Stimulated activated CD4-positive, alpha-beta T cell treated with anti-CD3 and anti-CD28 coated beads, TNF-alpha, amount 100 ng/mL, for 1 hour (primary cell): ENCODE results near the gene PIH1D1.

ENCODE experiments used
- DNase-seq, 3 donors: peaks; one replicate each; pipeline ENCODE4 v3.0.0-alpha.2; 2020; ENCODE audit warnings: low read depth in 3 of 3, low spot score in 1 of 3

PIH1D1 gene

DNA sequence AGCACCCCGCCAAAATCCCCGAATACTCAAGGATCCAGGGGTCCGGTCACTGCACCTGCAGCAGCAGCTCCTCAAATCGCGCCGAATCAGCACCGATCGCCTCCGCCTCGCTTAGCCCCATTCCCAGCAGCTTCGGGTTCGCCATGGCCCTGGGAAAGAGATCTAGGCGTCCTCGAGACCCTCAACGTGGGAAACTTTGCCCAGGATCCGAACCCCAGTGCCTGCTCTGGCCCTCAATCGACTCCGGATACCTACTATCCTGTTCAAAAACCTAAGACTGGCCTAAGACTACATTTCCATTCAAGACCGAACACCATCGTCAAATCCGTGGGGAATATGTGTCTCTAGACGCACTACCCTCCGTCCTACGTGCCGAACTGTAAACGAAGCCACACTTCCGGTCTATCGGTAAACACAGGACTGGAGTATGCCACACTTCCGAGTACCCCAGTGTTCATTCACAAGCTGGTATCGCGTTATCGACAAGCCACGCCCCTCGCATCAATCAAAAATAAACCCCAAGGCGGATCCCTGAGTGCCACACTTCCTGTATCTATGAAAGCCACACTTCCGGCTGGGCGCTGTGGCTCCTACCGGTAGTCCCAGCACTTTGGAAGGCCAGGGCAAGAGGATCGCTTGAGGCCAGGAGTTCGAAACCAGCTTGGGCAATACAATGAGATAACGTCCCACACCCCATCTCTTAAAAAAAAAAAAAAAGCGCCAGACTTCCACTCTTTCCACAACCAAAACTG lies at the start of gene PIH1D1:
Gene PIH1D1, minus strand, starts transcription at position 385 of the 752 bp plus-strand sequence. Its CDS starts 240 bp downstream, at position 145.
- DNase-seq, result peak; percentile 78 to 89 (median 88)

DNA sequence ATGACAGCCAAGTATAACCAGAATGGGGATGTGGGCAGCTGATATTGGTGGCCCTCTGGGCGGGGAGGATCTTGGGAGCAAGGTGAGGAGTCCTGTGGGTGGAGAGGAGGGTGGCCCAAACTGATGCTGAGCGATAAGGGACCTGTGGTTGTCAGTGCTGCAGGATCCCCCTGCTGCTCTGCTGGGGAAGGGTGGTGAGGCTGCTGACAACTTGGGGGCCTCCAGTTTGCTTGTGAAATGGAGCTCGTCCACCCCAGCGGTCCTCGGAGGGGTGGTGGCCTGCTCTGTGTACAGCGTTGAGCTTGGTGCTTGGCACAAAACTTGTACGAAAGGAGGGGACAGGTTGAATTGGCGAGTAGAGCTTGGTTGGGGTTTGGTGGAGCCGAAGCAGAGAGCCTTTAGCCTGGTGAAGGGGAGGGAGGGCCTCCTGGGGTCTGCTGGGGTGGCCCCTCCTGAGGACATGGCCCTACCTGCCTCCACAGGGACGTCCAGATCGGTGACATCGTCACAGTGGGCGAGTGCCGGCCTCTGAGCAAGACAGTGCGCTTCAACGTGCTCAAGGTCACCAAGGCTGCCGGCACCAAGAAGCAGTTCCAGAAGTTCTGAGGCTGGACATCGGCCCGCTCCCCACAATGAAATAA lies 47.5 kb upstream of the PIH1D1 start:
- no peak for DNase-seq

DNA sequence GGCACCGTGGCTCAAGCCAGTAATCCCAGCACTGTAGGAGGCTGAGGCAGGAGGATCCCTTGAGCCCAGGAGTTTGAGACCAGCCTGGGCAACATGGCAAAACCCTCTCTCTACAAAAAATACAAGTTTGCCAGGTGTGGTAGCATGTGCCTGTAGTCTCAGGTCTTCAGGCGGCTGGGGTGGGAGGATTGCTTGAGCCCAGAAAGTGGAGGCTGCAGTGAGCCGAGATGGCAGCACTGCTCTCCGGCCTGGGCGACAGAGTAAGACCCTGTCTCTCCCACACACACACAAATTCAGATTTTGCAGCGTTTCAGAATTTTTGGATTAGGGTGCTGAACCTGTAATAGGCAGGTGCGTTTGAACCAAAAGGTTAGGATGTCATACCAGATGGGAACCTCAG lies 46.9 kb upstream of the PIH1D1 start:
- DNase-seq, result no peak

DNA sequence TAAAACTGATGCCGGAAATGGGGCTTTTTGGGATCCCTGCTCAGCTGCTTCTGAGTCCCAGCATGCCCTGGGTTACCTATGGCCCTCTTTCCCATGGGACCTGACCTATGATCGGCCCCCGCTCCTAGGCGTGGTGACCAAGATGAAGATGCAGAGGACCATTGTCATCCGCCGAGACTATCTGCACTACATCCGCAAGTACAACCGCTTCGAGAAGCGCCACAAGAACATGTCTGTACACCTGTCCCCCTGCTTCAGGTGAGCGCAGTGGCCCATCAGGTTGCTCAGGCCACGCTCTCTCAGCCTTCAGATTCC lies 46.1 kb upstream of the PIH1D1 start:
- DNase-seq, result no peak

DNA sequence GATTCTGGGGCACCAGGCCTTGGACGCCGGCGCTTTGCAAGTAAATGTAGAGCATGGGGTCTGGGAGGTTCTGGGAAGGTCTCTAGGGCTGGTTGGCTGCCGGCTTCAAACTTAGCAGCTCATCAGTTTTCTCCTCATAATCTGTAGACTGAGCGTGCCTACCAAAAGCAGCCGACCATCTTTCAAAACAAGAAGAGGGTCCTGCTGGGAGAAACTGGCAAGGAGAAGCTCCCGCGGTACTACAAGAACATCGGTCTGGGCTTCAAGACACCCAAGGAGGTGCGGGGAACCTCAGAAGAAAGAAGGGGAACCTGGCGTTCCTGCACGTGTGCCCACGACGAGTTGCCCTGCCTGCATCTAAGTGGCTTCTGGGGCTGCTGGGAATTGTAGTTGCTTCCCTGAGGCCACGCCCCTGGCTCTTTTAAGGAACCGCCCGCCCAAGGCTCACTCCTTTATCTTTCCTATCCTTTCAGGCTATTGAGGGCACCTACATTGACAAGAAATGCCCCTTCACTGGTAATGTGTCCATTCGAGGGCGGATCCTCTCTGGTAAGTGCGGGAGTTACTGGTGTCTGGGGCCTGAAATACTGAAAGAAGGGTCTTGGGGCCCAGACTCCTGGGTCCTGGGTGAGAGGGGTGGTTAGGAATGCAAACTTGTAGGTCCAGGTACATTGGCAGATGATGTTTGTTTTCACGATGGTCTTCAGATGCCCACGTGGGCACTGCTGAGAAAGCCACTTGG lies 45.6 kb upstream of the PIH1D1 start:
- DNase-seq, result peak in 2 of 3 donors; percentile 41 to 59

DNA sequence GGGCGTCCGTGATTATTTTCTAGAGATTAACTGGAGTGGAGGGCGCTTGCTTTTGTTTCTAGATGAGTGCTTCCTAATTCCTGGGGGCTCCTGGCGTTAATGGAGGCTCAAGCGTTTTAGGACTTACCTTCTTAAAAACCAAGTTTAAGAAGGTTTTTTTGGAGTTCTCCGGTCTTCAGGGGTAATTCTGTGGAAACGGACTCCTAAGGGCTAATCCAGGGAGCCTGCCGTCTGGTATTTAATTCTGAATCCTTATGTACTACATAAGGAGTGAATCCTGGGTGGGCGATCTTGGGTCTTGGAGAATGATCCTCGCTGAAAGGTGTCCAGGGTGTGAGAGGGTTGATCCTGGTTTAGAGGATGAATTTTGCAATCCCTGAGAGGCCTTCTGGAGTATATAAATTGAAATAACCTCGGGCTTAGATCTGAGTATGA lies 45.0 kb upstream of the PIH1D1 start:
- DNase-seq, result no peak

DNA sequence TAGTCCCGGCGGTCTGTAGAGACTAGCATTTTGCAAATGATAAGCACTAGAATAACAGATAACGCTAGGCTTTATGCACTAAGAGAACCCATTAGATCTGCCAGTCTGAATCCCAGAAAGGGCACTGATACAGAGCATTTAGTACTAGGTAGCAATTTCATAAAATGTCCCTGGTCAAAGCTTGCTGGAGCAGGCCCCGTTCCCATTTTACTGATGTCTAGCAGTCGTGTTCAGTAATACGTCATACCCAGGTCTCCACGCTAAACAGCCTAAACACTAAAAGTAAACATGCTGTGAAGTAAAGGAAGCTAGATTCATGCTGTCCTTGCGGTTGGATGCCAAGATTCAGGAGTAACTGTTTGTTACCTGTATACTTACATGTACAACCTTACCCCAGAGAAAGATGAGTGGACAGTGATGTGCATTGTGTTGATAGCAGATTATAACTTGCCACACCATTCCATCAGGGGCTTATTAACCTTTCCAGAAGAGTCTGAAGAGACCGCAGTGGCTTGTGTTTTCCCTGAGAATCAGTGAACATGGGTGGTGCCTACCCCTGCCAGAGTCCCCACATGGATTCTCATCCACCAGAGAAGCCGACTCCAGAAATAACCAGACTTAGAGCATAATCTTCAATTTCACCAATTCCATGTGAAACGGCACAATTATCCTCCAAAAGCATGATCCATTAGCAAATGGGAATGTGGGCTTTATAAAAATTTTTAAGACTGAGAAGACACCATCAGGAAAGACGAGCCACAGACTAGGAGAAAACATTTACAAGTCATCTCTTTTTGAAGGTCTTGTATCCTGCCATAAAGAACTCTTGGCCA lies 41.2 kb upstream of the PIH1D1 start:
- DNase-seq, result no peak

DNA sequence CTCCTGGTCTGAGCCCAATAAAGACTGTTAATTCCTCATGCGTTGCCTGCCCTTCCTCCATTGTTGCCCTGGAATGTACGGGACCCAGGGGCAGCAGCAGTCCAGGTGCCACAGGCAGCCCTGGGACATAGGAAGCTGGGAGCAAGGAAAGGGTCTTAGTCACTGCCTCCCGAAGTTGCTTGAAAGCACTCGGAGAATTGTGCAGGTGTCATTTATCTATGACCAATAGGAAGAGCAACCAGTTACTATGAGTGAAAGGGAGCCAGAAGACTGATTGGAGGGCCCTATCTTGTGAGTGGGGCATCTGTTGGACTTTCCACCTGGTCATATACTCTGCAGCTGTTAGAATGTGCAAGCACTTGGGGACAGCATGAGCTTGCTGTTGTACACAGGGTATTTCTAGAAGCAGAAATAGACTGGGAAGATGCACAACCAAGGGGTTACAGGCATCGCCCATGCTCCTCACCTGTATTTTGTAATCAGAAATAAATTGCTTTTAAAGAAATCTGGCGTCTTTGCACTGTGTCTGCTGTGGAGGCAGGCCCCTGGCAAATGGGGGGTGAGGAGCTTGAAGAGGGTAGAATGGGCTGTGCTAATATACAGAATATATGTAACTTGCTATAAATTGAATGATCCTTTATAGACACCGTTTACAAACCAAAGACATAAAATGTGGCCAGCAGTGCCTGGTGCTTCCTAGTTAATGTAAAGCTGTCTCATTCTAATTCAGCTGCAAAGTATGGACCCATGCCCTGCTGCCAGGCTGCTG lies 40.4 kb upstream of the PIH1D1 start:
- no peak for DNase-seq

DNA sequence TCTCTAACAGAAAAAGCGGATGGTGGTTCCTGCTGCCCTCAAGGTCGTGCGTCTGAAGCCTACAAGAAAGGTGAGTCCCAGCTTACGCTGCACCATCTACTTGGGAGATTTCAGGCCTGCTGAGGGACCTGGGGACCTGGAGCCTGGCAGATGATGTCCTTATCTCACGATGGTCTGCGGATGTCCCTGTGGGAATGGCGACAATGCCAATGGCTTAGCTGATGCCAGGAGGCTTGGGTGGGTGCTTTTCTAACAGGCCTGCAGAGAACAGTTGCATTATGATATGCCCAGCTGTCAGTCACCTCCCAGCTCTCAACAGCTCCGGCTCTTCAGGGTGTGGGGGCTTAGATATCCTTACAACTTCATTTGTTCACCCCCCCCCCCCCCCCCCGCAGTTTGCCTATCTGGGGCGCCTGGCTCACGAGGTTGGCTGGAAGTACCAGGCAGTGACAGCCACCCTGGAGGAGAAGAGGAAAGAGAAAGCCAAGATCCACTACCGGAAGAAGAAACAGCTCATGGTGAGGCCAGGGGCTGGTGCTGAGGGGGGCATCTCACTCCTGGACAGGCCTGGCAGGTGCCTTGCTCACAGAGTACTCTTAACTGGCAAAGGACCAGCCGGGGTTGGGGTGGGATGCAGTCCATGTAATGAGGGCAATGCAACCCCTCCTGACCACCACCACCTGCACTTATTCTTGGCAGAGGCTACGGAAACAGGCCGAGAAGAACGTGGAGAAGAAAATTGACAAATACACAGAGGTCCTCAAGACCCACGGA lies 39.6 kb upstream of the PIH1D1 start:
- DNase-seq, result no peak

DNA sequence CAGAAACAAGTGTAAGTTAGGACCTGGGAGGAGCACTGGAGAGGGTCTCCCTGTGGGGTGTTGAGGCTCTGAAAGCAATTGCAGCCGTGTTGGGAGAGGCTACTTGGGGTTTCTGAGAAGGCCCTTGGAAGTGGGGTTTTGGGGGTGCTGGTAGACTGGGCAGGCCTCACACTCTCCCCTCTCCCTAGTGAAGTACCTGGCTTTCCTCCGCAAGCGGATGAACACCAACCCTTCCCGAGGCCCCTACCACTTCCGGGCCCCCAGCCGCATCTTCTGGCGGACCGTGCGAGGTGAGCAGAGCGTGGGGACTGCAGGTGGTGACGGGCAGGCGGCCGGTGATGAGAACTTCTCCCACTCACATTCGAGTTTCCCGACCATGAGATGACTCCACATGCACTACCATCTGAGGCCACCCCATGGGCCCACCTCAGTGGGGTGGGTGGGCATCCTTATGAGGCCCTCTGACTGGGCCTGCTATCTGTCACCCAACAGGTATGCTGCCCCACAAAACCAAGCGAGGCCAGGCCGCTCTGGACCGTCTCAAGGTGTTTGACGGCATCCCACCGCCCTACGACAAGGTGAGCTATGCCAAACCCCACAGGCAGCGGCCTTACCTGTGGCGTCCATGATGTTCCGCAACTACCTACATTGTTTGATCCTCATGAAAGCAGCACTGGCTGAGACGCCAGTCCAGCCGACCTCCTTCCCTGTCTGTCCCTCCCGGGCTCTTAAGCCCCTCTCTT lies 38.8 kb upstream of the PIH1D1 start:
- no peak for DNase-seq

DNA sequence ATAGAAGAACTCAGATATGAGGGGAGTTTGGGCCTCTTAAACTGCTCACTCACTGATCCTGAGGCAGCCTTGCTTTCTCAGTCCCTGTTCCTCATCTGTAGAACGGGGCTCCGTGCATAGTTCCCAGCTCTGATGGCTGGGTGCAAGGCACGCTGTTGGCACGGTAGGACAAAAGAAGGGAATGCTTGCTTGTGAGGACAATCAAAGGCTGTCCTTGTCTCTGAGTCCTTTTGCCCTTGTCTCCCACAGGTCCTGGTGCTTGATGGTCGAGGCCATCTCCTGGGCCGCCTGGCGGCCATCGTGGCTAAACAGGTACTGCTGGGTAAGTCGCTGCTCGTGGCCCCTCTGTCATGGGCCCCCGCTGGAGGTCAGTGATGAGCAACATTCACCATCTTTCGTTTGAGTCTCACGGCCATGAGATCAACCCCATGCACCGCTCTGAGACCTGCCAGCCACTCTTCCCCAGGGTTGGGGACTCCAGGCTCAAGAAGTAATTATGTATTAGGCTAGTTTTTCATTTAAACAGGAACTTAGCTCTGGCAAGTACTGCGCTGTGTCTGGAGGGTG lies 38.1 kb upstream of the PIH1D1 start:
- no peak for DNase-seq

DNA sequence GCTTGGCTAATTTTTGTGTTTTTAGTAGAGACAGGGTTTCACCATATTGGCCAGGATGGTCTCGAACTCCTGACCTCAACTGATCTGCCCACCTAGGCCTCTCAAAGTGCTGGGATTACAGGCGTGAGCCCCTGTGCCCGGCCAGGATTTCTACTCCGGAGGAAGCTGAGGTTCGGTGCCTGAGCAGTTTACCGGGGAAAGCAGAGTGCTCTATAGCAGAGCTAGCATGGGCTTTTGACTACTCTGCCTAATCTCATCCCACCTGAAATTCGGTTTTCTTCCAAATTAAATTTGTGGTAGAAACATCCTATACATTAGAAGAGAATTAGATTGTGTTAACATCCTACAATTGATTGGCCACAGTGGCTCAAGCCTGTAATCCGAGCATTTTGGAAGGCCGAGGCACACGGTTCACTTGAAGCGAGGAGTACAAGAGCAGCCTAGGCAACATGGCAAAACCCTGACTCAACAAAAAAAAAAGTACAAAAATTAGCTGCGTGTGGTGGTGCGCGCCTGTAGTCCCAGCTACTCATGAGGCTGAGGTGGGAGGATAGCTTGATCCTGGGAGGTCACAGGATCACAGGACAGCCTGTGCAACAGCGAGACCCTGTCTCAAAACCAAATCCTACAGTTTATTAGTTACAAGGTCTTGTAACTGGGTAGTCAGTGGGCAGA lies 37.4 kb upstream of the PIH1D1 start:
- DNase-seq, result no peak

DNA sequence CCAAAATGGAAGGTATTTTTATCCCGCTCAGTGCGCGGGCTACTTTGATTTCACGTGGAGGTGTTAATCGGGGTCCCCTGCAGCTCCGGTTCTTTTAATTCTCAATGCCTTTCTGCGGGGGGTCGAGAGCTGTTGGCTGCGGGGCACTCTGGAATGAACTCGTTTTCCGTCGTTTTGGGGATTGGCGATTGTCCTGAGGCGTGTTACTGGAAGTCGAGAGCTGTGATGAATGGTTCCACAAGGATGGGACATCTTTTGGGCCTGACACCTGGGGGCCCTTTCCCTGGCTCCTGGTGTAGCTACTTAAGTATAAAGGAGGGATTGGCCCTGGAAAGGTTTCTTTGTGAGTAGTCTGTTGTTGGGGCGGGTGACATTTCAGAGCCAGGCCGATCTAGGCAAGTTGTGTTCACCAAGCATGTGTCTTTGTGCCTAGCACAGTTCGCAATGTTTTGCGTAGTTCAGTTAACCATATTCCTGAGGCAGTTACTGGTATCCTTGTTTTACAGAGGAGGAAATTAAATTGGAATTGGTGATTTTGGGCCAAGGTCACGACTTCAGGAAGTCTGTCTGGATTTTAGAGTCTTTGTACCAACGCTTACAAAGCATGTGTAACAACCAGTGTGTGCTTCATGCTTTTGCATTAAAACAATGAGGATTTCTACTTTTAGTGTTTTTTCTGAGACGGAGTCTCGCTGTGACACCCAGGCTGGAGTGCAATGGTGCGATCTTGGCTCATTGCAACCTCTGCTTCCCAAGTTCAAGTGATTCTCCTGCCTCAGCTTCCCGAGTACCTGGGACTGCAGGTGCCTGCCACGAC lies 36.6 kb upstream of the PIH1D1 start:
- DNase-seq, result no peak

DNA sequence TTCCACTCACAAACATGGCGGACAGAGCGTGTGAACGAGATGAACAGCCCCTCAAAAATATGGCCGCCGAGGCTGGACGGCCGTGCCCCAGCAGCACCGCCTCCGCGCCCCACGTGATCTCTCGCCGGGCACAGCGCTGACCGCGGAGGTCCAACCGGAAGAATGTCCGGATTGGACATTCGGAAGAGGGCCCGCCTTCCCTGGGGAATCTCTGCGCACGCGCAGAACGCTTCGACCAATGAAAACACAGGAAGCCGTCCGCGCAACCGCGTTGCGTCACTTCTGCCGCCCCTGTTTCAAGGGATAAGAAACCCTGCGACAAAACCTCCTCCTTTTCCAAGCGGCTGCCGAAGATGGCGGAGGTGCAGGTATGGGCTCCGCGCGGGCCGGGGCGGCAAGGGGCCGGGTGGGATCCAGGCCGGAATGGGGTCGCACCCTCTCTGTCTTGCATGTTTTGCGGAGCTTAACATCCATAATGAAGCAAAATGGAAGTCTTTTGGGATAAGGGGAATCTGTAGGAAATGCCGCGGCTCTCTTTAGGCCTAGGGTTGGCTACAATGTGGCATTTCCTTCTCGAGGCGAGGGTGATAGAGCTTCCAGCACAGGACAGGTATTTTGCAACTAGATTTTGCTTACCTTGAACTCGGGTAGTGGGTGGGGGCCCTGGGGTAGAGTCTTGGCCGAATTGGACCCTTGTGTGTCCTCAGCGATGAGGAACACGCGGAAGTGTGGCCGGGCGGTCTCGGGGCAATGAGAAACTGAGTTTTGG lies 35.8 kb upstream of the PIH1D1 start, which contains the start of gene RPL13A:
Gene RPL13A, plus strand, starts transcription at position 332 of the 769 bp plus-strand sequence. Its CDS starts 22 bp downstream, at position 354.
- DNase-seq, result peak; percentile 99 to 100 (median 99)

DNA sequence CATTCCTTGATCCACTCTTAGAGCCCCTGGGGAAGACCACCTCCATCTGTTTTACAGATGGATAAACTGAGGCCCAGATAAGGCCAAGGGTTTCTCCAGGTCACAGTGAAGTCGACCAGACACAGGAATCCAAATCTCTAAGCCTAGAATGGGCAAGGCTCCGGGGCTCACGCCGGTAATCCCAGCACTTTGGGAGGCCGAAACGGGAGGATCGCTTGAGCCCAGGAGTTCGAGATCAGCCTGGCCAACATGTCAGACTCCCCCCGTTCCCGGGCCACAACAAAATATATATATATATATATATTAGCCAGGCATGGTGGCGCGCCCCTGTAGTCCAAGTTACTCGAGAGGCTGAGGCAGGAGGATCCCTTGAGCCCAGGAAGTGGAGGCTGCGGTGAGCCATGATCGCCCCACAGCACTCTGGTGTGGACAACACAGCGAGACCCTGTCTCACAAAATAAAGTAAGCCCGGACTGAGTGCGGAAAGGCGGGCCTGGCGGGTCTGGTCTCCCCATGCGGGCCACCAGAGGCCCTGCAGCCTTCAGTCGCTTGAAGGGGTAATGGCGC lies 35.2 kb upstream of the PIH1D1 start:
- DNase-seq, result no peak

DNA sequence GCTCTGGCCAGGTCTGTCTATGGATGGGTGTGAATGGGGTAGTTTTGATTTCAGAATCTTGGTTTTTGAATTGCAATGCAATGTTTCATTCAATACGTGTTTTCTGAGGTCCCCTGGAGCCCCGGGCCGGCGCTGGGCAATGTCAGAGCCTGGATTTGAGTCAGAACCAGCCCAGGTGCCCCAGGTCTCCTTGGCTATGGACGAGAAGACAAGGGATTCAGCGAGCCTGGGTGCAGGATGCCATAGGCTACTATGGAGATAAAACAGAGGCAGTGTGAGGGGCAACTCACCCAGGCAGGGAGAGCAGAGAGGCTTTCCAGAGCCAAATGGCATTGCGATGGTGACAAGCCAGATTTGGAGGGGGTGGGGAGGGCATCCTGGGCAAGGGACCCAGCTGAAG lies 34.6 kb upstream of the PIH1D1 start:
- DNase-seq, result no peak
